Measurements from ENCODE around the gene MTX1.

- TF ChIP-seq CTCF (IDR thresholded peaks at IDR 0.05; ENCODE audit: low read depth, low read length, poor library complexity, severe bottlenecking) (no peak), EZH2phosphoT487 (IDR thresholded peaks at IDR 0.05; ENCODE audit: borderline replicate concordance, low read length) (no peak)
These were observed 20.2 kb upstream of the MTX1 start for GRCh38 chr1:155188268-155188667.

Measured in DOHH2 (cell line).